Endothelial cell of umbilical vein (primary cell): Measurements from ENCODE around the gene ATXN1. TPM values are rescaled to one million over a fixed set of nuclear protein-coding genes. Genes with fewer than 3 reads are reported as not detected.

Experiments
- BruUV-seq: library from RNA; stranded (reverse); fragments of 400-500 nt; replicated peaks from 2 replicates; lab custom pipeline; 2021; lab: Mats Ljungman, UMichigan
- CTCF ChIA-PET: fragments of 300-600, 350-600 bp; sonication (Branson Sonifier 250); formaldehyde crosslinking; loops from one replicate; lab custom pipeline; 2021; ENCODE audit warnings: antibody characterized with exemption, inconsistent platforms; lab: Charles Lee
- POLR2A ChIA-PET: fragments of 300-600, 350-600 bp; sonication (Branson Sonifier 250); formaldehyde crosslinking; loops from one replicate; lab custom pipeline; 2021; ENCODE audit warnings: antibody characterized with exemption, inconsistent platforms; lab: Charles Lee
- DNase-seq: peaks from one replicate; pipeline ENCODE4 v3.0.0-alpha.2; 2011; ENCODE audit warnings: low read depth, low spot score
- FAIRE-seq: peaks from 2 replicates; lab custom pipeline; 2011; peaks lifted over from hg19 to GRCh38; lab: Jason Lieb, UNC
- H2AFZ ChIP-seq: 2 replicates; pipeline ENCODE4 v1.6.0; 2012; ENCODE audit warnings: low read depth, low read length, control low read depth, inconsistent platforms
- H3K27ac ChIP-seq: 2 replicates; pipeline ENCODE4 v1.5.1; 2011; ENCODE audit warnings: low read depth, mild to moderate bottlenecking, control low read depth, low read length, moderate library complexity; ENCODE audit not compliant: insufficient read depth
- H3K27me3 ChIP-seq, 2 experiments: 2 replicates each; pipeline versions ENCODE4 v1.6.0 to v1.6.1; 2011; ENCODE audit warnings: low read length in 2 of 2, mixed read lengths in 1 of 2; ENCODE audit not compliant: control insufficient read depth in 2 of 2, insufficient read depth in 2 of 2
- H3K36me3 ChIP-seq, 2 experiments: 2 replicates in 1 of 2; 3 replicates in 1 of 2; pipeline ENCODE4 v1.5.1; 2011; ENCODE audit warnings: low read length in 2 of 2, mild to moderate bottlenecking in 1 of 2, moderate library complexity in 1 of 2; ENCODE audit not compliant: control insufficient read depth in 2 of 2, insufficient read depth in 2 of 2; ENCODE audit errors: extremely low read depth in 1 of 2
- H3K4me1 ChIP-seq: 3 replicates; pipeline ENCODE4 v1.5.1; 2011; ENCODE audit warnings: mild to moderate bottlenecking, low read length; ENCODE audit not compliant: control insufficient read depth, insufficient read depth; ENCODE audit errors: extremely low read depth
- H3K4me2 ChIP-seq: 2 replicates; pipeline ENCODE4 v1.6.1; 2011; ENCODE audit warnings: low read length, control low read depth, mixed read lengths; ENCODE audit not compliant: insufficient read depth
- H3K4me3 ChIP-seq, 3 experiments: fragments of 200-600 bp in 1 of 3; sonication (generic), shearing (Covaris generic) in 1 of 3; replicated peaks in 1 of 3; 2 replicates each; pipeline ENCODE4 v1.5.1; 2011 to 2016; ENCODE audit warnings: control low read depth in 3 of 3, low read length in 3 of 3, mild to moderate bottlenecking in 2 of 3, inconsistent platforms in 1 of 3, low read depth in 1 of 3, moderate library complexity in 1 of 3; ENCODE audit not compliant: insufficient read depth in 1 of 3
- H3K79me2 ChIP-seq: 2 replicates; pipeline ENCODE4 v1.6.0; 2012; ENCODE audit warnings: low read length, inconsistent platforms; ENCODE audit not compliant: control insufficient read depth, insufficient read depth
- H3K9ac ChIP-seq: replicated peaks from 2 replicates; pipeline ENCODE3; 2011; ENCODE audit warnings: low read length, control low read depth; ENCODE audit not compliant: insufficient read depth; ENCODE audit errors: extremely low read depth
- H3K9me1 ChIP-seq: replicated peaks from 3 replicates; pipeline ENCODE4 v1.6.0; 2011; ENCODE audit warnings: mild to moderate bottlenecking, low read length; ENCODE audit not compliant: control insufficient read depth, insufficient read depth; ENCODE audit errors: extremely low read depth
- H3K9me3 ChIP-seq: replicated peaks from 2 replicates; pipeline ENCODE4 v1.5.1; 2012; ENCODE audit warnings: low read length, inconsistent platforms; ENCODE audit not compliant: control insufficient read depth, insufficient read depth
- H4K20me1 ChIP-seq: replicated peaks from 2 replicates; pipeline ENCODE3; 2011; ENCODE audit warnings: mild to moderate bottlenecking, low read length; ENCODE audit not compliant: control insufficient read depth, insufficient read depth; ENCODE audit errors: extremely low read depth
- EZH2 ChIP-seq: IDR thresholded peaks from 2 replicates; pipeline ENCODE4 v1.6.1; 2012; ENCODE audit warnings: borderline replicate concordance, low read depth, mild to moderate bottlenecking, moderate library complexity, low read length, inconsistent platforms; ENCODE audit not compliant: severe bottlenecking
- FOS ChIP-seq: IDR thresholded peaks from 2 replicates; pipeline ENCODE4 v1.6.1; 2011; ENCODE audit warnings: mild to moderate bottlenecking, low read length, moderate library complexity, borderline replicate concordance; ENCODE audit not compliant: insufficient read depth
- GATA2 ChIP-seq: IDR thresholded peaks from 2 replicates; pipeline ENCODE4 v1.7.0; 2011; ENCODE audit warnings: low read depth, mild to moderate bottlenecking, moderate library complexity, mixed read lengths, low read length; ENCODE audit not compliant: insufficient read length, insufficient read depth
- MYC ChIP-seq: IDR thresholded peaks from one replicate; pipeline ENCODE4 v1.6.1; 2011; ENCODE audit warnings: mild to moderate bottlenecking, low read depth, low read length
- POLR2A ChIP-seq: IDR thresholded peaks from 2 replicates; pipeline ENCODE4 v1.6.1; 2012; ENCODE audit warnings: low read depth, mild to moderate bottlenecking, control low read depth, low read length
- POLR2AphosphoS5 ChIP-seq: IDR thresholded peaks from 2 replicates; pipeline ENCODE4 v1.6.1; 2012; ENCODE audit warnings: low read depth, mild to moderate bottlenecking, control low read depth, low read length, moderate library complexity; ENCODE audit not compliant: insufficient read depth
- dilution Hi-C: fragments of 300-500 bp; cut with MboI; formaldehyde crosslinking; loops from one replicate; pipeline ENCODE4 v1.15.0; 2019; ENCODE audit warnings: low sequenced_read_pairs; ENCODE audit not compliant: extremely low pct_ligation_motif_present
- intact Hi-C: fragments of 100-400 bp; cut with micrococcal nuclease; formaldehyde crosslinking; loops from one replicate; pipeline ENCODE4 v1.10.0; 2022
- polyA plus RNA-seq, 4 experiments: library from polyadenylated mRNA; depleted of rRNA in 3 of 4; stranded (reverse) in 3 of 4; unstranded in 1 of 4; fragments of >200 nt; gene quantifications; 2 replicates each; pipeline versions ENCODE4 v1.2.1 to v1.2.3, GENCODE V29; 2011 to 2012; ENCODE audit warnings: missing spikeins in 1 of 4
- total RNA-seq: library from RNA; stranded (reverse); gene quantifications from 2 replicates; pipeline ENCODE4 v1.2.3, GENCODE V29; 2021
- TF ChIP-seq, protein P1 (sequence below), 2 donors: IDR thresholded peaks; 1 replicate in 1 of 2; 2 replicates in 1 of 2; pipeline ENCODE4 v1.5.1; 2011; ENCODE audit warnings: low read length in 2 of 2, mild to moderate bottlenecking in 2 of 2, moderate library complexity in 2 of 2, control low read depth in 1 of 2, inconsistent platforms in 1 of 2, low read depth in 1 of 2; ENCODE audit not compliant: insufficient read depth in 1 of 2; ENCODE audit errors: extremely low read depth in 1 of 2
- TF ChIP-seq, protein P2 (sequence below): IDR thresholded peaks from 2 replicates; pipeline ENCODE4 v1.6.1; 2011; ENCODE audit not compliant: insufficient read depth, insufficient read length

ATXN1 gene
- total and polyA plus RNA-seq, 2 donors (not counting 3 experiments of a cell fraction or from before 2014, with no cell fraction given): 16.4 to 33.0 TPM

DNA sequence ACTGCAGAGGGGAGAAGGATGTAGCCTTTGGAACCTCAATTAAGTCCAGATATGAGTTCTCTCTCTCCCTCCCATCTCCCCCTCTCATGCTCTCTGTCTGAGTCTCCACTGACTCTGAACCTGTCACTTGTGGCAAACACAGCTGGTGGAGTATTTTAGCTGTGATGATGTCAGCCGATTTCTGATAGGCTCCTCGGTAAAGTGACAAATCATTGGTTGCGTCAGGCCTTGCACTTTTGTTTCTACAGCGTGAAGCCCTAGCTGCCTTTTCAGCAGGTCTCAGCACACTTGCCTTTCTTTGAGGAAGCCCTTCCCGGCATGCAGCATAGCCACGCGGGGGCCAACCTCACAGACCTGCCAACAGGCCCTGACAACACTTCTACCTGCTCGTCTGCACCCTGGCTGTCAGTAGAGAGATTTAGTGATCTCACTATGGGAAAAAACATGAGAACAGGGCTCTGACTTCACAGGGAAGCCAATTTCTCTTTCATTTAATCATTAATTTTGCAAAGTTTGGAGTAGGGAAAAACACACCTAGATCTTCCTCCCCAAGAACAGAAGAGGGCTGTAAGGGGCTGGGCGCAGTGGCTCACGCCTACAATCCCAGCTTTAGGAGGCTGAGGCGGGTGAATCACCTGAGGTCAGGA, 438.5 kb downstream of the ATXN1 start:
- Histone ChIP-seq H3K4me1 (peaks cover 15% of the 10 kb centered on the region), H3K4me3 (no peak overlapping the region), H3K9me1 (no peaks in the 10 kb centered on the region), H3K36me3 (peaks cover 0 to 15% of the 10 kb centered on the region in 2 experiments), H3K9ac (no peak overlapping the region), H3K4me2 (no peak overlapping the region), H3K27ac (no peak overlapping the region), H4K20me1 (no peaks in the 10 kb centered on the region), H2AFZ (no peak overlapping the region), H3K27me3 (no peaks in the 10 kb centered on the region), H3K9me3 (no peaks in the 10 kb centered on the region), H3K79me2 (no peaks in the 10 kb centered on the region)
- ChIA-PET POLR2A (no interaction called here), CTCF (interaction anchor here (1.6 kb wide), 1 partner anchor 9 kb away, joined by 6 read pairs; no protein-coding TSS in a partner anchor)
- intact Hi-C loops: no loop called here
- DNase-seq (no peak), FAIRE-seq (no peak)
- BruUV-seq: no TSS peak
- TF ChIP-seq MYC: no peak
- no peak for TF ChIP-seq POLR2AphosphoS5
- TF ChIP-seq, protein P1, sequence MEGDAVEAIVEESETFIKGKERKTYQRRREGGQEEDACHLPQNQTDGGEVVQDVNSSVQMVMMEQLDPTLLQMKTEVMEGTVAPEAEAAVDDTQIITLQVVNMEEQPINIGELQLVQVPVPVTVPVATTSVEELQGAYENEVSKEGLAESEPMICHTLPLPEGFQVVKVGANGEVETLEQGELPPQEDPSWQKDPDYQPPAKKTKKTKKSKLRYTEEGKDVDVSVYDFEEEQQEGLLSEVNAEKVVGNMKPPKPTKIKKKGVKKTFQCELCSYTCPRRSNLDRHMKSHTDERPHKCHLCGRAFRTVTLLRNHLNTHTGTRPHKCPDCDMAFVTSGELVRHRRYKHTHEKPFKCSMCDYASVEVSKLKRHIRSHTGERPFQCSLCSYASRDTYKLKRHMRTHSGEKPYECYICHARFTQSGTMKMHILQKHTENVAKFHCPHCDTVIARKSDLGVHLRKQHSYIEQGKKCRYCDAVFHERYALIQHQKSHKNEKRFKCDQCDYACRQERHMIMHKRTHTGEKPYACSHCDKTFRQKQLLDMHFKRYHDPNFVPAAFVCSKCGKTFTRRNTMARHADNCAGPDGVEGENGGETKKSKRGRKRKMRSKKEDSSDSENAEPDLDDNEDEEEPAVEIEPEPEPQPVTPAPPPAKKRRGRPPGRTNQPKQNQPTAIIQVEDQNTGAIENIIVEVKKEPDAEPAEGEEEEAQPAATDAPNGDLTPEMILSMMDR (IDR thresholded peaks at IDR 0.05; ENCODE audit: extremely low read depth in 1 of 2, insufficient read depth in 1 of 2, low read depth in 1 of 2, low read length in 2 of 2): no peak
- no peak for TF ChIP-seq FOS
- TF ChIP-seq EZH2: no peak
- TF ChIP-seq, protein P2, sequence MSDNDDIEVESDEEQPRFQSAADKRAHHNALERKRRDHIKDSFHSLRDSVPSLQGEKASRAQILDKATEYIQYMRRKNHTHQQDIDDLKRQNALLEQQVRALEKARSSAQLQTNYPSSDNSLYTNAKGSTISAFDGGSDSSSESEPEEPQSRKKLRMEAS: no peak
- TF ChIP-seq POLR2A: no peak
- TF ChIP-seq GATA2: no peak
- dilution Hi-C loops: no loop called here
